Measurements from ENCODE around the gene TMEM225.
"Not testable (repeated sequence)": the region's sequence is repeated elsewhere in the genome, so short reads cannot be mapped to it uniquely, and the experiment has no call there.

DNA sequence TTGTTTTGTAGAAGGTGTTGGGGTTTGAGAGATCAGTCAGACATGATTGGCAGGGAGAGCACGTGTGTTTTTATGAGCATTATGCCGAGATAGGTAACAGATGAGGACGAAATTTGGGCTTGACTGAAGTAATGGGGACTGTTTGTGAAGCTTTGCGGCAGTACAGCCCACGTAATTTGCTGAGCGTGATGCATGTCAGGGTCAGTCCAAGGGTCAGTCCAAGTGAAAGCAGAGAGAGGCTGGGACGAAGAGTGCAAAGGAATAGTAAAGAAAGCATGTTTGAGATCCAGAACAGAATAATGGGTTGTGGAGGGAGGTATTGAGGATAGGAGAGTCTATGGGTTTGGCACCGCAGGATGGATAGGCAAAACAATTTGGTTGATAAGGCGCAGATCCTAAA lies 17.7 kb downstream of the TMEM225 start:
- TF ChIP-seq POLR2A (IDR thresholded peaks at IDR 0.05; ENCODE audit: low read depth): not testable (repeated sequence)
- TF ChIP-seq, protein P1, sequence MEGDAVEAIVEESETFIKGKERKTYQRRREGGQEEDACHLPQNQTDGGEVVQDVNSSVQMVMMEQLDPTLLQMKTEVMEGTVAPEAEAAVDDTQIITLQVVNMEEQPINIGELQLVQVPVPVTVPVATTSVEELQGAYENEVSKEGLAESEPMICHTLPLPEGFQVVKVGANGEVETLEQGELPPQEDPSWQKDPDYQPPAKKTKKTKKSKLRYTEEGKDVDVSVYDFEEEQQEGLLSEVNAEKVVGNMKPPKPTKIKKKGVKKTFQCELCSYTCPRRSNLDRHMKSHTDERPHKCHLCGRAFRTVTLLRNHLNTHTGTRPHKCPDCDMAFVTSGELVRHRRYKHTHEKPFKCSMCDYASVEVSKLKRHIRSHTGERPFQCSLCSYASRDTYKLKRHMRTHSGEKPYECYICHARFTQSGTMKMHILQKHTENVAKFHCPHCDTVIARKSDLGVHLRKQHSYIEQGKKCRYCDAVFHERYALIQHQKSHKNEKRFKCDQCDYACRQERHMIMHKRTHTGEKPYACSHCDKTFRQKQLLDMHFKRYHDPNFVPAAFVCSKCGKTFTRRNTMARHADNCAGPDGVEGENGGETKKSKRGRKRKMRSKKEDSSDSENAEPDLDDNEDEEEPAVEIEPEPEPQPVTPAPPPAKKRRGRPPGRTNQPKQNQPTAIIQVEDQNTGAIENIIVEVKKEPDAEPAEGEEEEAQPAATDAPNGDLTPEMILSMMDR (IDR thresholded peaks at IDR 0.05): not testable (repeated sequence)
